Stimulated activated effector memory CD8-positive, alpha-beta T cell treated with anti-CD3 and anti-CD28 coated beads, Interleukin-12 subunit alpha, Interleukin-12 subunit beta, amount 100 ng/mL, for 72 hours (primary cell): ENCODE measurements around the gene NGEF.

ENCODE experiments used
- ATAC-seq: fragments of 150-1000 bp; cut with Tn5 transposase; 2 replicates; pipeline ENCODE4 v1.10.0; 2021
- DNase-seq, 2 donors: peaks; one replicate each; pipeline ENCODE4 v3.0.0; 2021 to 2022; ENCODE audit warnings: low spot score in 2 of 2
- H3K27ac Mint-ChIP-seq: one replicate; pipeline ENCODE4 v1.8.0; 2022; ENCODE audit warnings: mild to moderate bottlenecking, mixed read lengths
- H3K36me3 Mint-ChIP-seq: one replicate; pipeline ENCODE4 v1.8.0; 2022; ENCODE audit warnings: mild to moderate bottlenecking, mixed read lengths
- H3K4me1 Mint-ChIP-seq: one replicate; pipeline ENCODE4 v1.8.0; 2022; ENCODE audit warnings: mixed read lengths
- H3K4me3 Mint-ChIP-seq: one replicate; pipeline ENCODE4 v1.8.0; 2022; ENCODE audit warnings: mild to moderate bottlenecking, mixed read lengths
- H3K9me3 Mint-ChIP-seq: one replicate; pipeline ENCODE4 v1.8.0; 2022; ENCODE audit warnings: mixed read lengths

The NGEF gene

DNA sequence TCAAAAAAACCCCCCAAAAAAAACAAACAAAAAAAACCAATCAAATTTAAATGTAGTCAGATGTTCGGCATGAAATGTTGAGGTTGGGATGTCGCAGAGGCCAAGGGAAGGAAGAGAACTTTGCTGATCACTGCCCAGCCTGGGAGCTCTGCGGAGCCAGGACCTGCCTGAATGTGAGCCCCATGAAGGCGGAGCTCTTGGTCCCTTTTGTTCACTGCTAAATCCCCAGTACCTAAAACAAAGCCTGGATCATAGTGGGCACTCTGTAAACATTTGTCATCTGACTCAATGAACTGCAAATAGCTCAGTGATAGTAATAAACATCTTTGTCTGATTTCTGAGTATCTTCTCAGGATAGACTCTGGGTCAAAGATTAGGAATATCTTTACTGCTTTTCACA, 64.0 kb downstream of the NGEF start:
- H3K27ac Mint-ChIP-seq = no peak overlapping the region
- DNase-seq (no peak), ATAC-seq (no peak)
- H3K9me3 Mint-ChIP-seq = no peaks in the 10 kb centered on the region
- H3K36me3 Mint-ChIP-seq = no peaks in the 10 kb centered on the region
- H3K4me1 Mint-ChIP-seq = no peaks in the 10 kb centered on the region
- no peak overlapping the region for H3K4me3 Mint-ChIP-seq

DNA sequence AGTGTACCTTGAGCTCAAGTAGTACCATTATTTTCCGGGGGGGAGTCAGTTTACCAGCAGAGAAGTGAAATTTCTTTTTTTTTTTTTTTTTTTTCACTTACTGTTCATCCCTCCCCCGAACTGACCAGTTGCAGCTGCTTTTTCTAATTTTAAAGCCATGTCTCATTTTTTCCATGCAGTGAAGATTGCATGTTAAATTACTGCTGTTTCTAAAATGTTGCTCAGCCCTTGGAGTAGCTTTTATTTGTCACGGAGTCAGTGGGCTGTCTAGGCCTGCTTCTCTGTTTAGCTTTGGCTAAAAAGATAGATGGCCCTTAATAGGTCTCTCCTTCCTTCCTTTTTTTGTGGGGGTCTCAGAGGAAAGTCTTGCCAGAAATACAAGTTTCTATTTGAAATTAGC, 70.2 kb downstream of the NGEF start:
- Mint-ChIP-seq H3K4me1 (no peaks in the 10 kb centered on the region), H3K27ac (no peak overlapping the region), H3K36me3 (peaks cover 5% of the 10 kb centered on the region), H3K4me3 (no peak overlapping the region), H3K9me3 (no peaks in the 10 kb centered on the region)
- ATAC-seq = no peak
- DNase-seq = no peak

DNA sequence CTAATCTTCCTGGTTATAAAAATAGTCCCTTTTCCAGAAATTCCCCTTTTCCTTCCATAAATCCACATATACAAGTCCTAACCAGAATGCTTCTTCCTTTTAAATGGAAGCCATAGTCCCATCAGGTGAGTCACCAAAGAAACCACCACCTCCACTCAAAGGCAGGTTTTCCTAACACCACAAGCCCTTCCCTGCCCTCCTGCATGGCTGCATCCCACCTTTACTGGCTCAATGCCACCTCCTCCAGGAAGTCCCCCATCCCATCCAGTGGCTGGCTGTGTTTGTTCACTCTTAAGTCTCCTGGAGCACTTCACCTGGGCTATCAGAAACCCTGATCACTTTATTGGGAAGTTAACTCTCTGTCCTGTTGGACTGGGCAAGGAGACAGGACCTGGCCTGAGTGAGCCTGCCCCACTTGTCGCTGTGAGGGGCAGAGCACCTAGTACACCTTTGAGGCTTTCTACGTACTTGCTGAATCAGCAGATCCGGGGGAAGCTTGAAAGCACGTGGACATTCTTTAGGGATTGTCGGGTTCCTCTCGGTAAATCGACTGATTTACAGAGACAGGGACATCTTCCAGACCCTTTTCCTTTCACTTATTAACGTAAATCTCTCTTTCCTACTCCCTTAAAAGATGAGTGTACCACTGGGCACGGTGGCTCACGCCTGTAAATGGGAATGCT, 71.0 kb downstream of the NGEF start:
- H3K36me3 Mint-ChIP-seq = peaks cover 5% of the 10 kb centered on the region
- no peaks in the 10 kb centered on the region for H3K4me1 Mint-ChIP-seq
- H3K9me3 Mint-ChIP-seq = no peaks in the 10 kb centered on the region
- no peak overlapping the region for H3K27ac Mint-ChIP-seq
- no peak overlapping the region for H3K4me3 Mint-ChIP-seq
- ATAC-seq = no peak
- no peak for DNase-seq

DNA sequence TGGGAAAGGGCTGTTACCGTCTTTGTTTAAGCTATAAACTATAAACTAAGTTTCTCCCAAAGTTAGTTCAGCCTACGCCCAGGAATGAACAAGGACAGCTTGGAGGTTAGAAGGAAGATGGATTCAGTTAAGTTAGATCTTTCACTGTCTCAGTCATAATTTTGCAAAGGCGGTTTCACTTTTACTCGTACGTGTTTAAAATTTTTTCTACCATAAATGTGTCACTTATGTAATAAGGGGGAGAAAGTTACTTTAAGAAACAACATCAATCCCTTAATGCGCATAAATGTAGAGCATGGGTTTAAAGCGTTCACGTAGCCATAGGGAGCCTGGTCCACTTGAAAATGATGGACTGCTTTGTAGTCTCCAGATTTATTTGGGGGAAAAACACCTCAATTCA, 71.7 kb downstream of the NGEF start:
- no peaks in the 10 kb centered on the region for H3K9me3 Mint-ChIP-seq
- DNase-seq (no peak), ATAC-seq (no peak)
- H3K4me3 Mint-ChIP-seq = no peak overlapping the region
- no peaks in the 10 kb centered on the region for H3K4me1 Mint-ChIP-seq
- no peak overlapping the region for H3K27ac Mint-ChIP-seq
- H3K36me3 Mint-ChIP-seq = peaks cover 5% of the 10 kb centered on the region

DNA sequence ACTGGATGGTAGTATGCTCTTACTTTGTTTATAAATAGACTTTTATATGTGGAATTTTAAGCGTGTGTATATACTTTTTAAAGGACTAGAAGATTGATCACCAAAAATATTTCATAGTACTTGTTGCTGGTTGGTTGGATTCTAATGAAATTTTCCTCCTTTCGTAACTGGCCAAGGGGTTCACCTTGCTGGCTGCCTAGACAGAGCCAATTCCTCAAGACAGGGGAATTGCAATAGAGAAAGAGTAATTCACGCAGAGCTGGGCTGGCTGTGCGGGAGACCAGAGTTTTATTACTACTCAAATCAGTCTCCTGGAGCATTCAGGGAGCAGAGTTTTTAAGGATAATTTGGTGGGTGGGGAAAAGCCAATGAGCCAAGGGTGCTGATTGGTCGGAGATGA, 72.3 kb downstream of the NGEF start:
- H3K4me3 Mint-ChIP-seq = no peak overlapping the region

DNA sequence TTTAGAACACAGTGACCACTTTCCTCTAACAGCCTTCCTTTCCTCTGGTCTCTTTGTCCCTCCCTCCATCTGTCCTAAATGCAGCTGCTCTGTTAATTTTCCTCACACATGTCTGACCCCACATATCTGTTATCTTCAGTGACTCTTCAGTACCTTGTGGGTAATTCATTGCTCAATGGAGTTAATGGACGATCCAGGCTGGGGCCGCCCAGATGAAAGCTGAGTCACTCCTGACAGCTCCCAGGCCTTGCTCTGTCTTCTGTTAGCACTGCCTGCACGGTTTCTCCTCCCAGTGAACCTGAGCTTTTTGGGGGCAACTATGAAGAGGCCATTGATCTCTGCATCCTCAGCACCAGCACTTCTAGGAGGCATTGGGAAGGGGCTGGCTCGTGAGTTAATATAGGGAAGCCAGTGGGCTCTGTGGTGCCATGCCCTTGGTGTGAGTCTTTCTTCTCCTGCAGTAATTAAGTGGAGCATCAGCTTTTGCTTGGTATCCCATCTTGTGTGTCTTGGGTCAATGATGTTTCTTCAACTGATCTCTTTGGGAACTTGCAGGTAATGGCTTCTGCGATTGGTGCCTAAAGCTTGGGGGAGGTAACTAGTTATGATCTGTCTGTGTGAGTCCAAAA, 75.7 kb downstream of the NGEF start:
- peaks cover 5% of the 10 kb centered on the region for H3K36me3 Mint-ChIP-seq
- no peak overlapping the region for H3K27ac Mint-ChIP-seq

More for the DNA sequence above, 72.3 kb downstream of the NGEF start:
- DNase-seq (no peak), ATAC-seq (no peak)
- peaks cover 5% of the 10 kb centered on the region for H3K36me3 Mint-ChIP-seq
- no peak overlapping the region for H3K27ac Mint-ChIP-seq
- no peaks in the 10 kb centered on the region for H3K9me3 Mint-ChIP-seq
- no peaks in the 10 kb centered on the region for H3K4me1 Mint-ChIP-seq

DNA sequence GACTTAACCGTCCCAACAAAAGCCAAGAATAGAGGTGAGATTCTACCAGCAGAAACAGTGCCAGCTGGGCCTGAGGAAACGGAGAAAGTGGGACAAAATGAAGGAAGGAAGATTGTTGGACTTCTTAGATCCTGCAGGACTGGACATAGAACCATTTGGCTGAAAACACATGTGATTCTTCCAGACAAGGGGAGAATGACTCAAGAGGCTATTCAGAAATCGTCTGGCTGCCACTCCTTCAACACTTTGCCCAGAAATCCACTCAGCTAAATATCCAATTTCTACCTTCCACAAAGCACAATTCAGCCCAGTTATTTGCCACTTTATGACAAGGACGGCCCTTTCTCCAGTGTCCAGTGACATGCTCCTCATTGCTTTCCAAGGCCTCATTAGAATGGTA, 81.4 kb downstream of the NGEF start:
- Mint-ChIP-seq H3K27ac (no peak overlapping the region), H3K4me1 (peaks cover 3% of the 10 kb centered on the region), H3K4me3 (no peak overlapping the region), H3K36me3 (no peaks in the 10 kb centered on the region), H3K9me3 (no peaks in the 10 kb centered on the region)
- ATAC-seq (no peak), DNase-seq (no peak)

More for the DNA sequence above, 75.7 kb downstream of the NGEF start:
- ATAC-seq (no peak), DNase-seq (no peak)
- no peaks in the 10 kb centered on the region for H3K4me1 Mint-ChIP-seq
- H3K9me3 Mint-ChIP-seq = no peaks in the 10 kb centered on the region
- H3K4me3 Mint-ChIP-seq = no peak overlapping the region

DNA sequence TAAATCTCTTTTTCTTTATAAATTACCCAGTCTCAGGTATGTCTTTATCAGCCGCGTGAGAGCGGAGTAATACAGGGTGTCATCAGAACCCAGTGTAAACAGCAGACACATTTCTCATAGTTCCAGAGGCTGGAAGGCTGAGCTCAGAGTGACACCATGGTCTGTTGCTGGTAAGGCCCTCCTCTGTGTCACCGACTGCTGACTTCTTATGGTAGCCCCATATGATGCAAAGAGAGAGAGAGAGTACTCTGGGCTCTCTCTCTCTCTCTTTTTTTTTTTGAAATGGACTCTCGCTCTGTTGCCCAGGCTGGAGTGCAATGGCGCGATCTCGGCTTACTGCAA, 83.0 kb downstream of the NGEF start:
- H3K9me3 Mint-ChIP-seq = no peaks in the 10 kb centered on the region
- no peaks in the 10 kb centered on the region for H3K36me3 Mint-ChIP-seq
- no peak overlapping the region for H3K27ac Mint-ChIP-seq
- no peak overlapping the region for H3K4me3 Mint-ChIP-seq
- peaks cover 8% of the 10 kb centered on the region for H3K4me1 Mint-ChIP-seq
- no peak for DNase-seq
- ATAC-seq = no peak

DNA sequence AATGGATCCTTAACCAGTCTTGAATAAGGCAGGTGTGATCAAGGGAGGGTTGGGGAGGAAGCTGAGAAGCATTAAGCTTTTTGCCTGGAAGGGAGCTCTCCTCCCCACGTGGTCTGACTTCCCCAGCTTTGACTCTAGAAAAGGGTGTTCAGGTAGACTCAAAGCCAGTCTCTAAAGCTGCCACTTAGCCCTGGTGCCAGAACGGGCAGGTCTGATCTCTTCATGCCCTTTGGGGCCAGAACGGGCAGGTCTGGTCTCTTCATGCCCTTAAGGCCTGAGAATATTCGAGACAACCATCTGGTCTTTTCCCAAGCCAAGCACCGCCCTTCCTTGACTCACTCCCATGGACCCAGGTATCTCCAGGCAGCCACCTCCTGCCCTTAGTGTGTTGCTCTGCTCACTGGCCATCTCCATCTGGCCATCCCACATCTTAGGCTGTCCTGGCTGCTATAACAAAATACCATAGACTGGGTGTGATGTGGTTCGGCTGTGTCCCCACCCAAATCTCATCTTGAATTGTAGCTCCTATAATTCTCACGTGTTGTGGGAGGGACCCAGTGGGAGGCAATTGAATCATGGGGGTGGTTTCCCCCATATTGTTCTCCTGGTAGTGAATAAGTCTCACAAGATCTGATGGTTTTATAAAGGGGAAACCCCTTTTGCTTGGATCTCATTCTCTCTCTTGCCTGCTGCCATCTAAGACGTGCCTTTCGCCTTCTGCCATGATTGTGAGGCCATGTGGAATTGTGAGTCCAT, 83.6 kb downstream of the NGEF start:
- ATAC-seq (no peak), DNase-seq (no peak)
- Mint-ChIP-seq H3K36me3 (no peaks in the 10 kb centered on the region), H3K9me3 (no peaks in the 10 kb centered on the region), H3K4me3 (peak overlapping the region; percentile 35), H3K27ac (no peak overlapping the region), H3K4me1 (peaks cover 8% of the 10 kb centered on the region)

DNA sequence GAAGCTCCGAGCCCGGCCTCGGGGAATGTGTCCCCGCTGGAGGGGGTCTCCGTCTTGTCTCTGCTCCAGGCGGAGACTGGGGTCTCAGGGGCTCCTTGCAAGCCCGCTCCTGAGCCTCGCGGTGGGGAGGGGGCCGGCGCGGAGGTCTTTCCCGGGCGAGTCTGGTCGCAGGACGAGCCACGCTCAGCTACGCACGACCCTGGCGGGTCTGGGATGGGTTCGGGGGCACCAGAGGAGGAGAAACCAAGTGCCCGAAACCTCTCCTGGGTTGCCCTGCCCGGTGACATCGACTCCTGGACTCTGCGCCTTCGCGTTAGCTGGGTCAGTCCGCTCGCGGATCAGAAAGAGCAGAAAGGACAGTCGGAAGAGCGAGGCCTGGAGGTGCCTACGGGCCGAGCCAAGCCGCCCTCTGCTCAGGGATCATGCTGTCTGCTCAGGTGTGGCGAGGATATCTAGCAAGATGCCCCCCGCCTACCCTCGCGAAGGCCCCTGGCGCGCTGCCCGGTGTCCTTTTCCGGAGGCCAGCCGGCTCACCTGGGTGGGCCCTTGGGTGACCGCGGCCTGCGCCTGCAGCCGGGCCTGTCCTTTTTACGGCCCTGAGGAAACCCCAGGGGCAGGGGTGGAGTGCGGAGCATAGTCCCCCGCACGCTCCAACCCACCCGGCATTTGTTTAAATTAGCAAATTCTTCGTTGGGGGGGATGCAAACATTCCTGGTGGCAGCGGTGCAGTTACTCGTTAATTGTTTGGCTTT, 84.3 kb downstream of the NGEF start:
- H3K4me1 Mint-ChIP-seq = peaks cover 8% of the 10 kb centered on the region
- H3K27ac Mint-ChIP-seq = no peak overlapping the region
- H3K9me3 Mint-ChIP-seq = no peaks in the 10 kb centered on the region
- H3K4me3 Mint-ChIP-seq = peak overlapping the region; percentile 35
- H3K36me3 Mint-ChIP-seq = no peaks in the 10 kb centered on the region
- no peak for DNase-seq
- no peak for ATAC-seq

DNA sequence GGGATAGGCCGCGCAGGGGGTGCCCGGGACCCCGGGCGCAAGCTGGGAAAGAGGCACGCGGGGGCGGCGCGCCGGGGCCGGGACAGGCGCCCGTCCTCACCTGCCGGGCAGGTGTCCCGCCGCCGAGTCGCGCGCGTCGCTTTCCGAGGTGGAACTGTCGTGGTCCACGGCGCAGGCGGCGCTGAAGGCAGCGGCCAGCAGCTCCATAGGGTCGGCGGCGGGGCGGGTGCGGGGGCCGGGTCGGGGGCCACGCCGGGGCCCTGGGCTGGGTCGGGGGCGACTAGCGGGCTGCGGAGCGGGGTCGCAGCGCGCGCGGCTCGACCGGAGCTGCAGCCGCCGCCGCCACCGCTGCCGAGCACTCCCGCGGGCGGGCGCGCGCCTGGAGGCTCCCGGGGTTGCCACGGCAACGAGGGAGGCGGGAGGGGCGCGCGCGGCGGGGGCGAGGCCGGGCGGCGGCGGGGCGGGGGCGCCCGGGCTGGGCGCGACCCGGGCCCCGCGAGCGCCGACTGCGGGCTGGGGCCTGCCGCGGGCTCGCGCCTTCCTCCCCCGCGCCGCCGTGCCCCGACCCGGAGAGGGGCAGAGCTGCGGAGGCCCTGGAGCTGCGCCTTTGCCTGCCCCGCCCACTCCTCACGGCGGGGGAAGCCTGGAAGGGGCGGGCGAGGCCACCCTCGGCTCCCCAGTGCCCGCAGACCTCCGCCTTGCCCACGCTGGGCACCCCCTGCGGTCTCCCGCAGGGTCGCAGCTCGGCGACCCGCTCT, 85.1 kb downstream of the NGEF start:
- no peaks in the 10 kb centered on the region for H3K36me3 Mint-ChIP-seq
- H3K27ac Mint-ChIP-seq = no peak overlapping the region
- peak overlapping the region; percentile 35 for H3K4me3 Mint-ChIP-seq
- no peak for DNase-seq
- peak; percentile 37 for ATAC-seq
- H3K9me3 Mint-ChIP-seq = no peaks in the 10 kb centered on the region
- H3K4me1 Mint-ChIP-seq = peaks cover 8% of the 10 kb centered on the region

DNA sequence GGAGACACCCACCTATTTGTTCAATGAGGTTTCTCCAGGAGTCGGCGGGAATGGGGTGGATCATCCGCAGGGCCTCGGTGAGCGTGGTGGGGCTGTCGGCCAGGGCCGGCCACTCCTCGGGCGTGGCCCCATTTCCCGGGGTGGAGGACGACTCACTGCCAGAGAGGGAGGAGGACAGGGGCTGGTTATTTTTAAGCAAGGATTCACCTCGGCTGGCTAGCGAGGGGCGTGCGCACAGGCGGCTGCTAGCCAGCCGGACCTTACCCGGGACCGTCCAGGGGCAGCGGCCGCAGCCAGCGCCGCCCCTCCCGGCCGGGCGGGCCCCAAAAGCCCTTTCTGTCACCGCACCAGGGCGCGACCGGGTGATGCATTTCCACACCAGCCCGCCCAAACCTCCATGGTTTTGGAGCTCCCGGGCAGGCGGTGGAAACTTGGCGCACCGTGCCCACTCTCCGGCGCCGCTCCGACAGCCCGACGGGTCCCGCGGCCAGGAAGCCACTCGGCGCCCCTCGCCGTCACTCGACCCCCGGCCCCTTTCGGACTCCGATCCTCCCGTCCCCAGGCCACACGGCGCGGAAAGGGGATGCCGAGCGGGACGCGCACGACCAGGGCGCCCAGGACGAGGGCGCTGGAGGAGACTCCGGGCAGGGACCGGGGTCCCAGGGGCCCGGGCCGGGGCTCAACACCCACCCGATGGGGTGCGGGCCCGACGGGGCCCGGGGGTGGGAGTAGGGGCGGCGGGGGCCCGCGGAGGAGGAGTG, 85.8 kb downstream of the NGEF start:
- Mint-ChIP-seq H3K4me1 (peaks cover 8% of the 10 kb centered on the region), H3K4me3 (peak overlapping the region; percentile 55), H3K36me3 (no peaks in the 10 kb centered on the region), H3K27ac (no peak overlapping the region), H3K9me3 (no peaks in the 10 kb centered on the region)
- DNase-seq = no peak
- ATAC-seq = no peak

DNA sequence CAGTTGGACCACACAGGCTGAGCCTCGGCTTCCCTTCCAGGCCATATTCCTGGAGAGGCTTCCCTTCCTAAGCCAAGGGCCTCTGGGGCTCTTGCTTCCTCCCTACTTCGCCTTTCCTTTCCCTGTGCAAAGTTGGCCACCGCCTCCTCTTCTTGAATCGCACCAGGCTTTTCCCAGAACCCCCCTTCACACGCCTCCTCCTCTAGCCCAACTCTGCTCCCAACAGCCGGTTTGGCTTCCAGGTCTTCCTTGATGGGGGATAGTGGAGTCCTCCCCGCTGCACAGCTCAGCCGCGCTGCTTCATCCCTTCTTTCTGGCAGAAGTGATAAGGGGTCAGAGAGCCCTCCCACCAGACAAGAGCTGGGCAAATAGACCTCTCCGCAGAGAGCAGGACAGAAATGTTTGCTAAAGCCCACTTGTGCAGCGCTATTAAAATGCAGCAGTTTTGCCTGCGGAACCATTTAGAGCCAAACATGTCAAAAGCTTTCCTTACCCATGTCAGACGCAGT, 86.6 kb downstream of the NGEF start:
- Mint-ChIP-seq H3K4me1 (peaks cover 8% of the 10 kb centered on the region), H3K27ac (no peak overlapping the region), H3K36me3 (no peaks in the 10 kb centered on the region), H3K9me3 (no peaks in the 10 kb centered on the region), H3K4me3 (peak overlapping the region; percentile 55)
- DNase-seq (no peak), ATAC-seq (no peak)

DNA sequence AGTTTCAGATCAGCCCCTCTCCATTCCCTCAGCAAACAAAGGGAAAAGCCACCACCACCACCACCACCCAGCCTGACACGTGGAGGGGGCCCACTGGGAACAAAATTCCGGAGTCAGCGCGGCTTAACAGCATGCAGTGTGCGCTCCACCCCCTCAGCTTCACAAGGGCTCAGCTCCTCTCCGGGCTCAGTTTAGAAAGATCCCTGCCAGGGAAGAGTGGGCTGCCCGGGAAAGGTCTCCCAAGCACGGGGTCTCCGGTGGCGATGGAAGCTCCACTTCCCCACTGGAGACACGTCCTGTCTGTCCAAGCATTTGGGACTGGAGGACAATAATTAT, 87.3 kb downstream of the NGEF start:
- Mint-ChIP-seq H3K9me3 (no peaks in the 10 kb centered on the region), H3K27ac (no peak overlapping the region), H3K4me3 (no peak overlapping the region), H3K4me1 (peaks cover 8% of the 10 kb centered on the region), H3K36me3 (no peaks in the 10 kb centered on the region)
- ATAC-seq (no peak), DNase-seq (no peak)
